KMS-11 (cell line): ENCODE measurements around the gene ELMOD1.
"Not testable (repeated sequence)": the region's sequence is repeated elsewhere in the genome, so short reads cannot be mapped to it uniquely, and the experiment has no call there.

Source experiments
- H2AFZ ChIP-seq: fragments of 200-600 bp; sonication (generic); 2 replicates; pipeline ENCODE4 v1.6.1; 2016; ENCODE audit warnings: antibody characterized with exemption, mixed run types, low read depth
- H3K27ac ChIP-seq: fragments of 200-600 bp; sonication (generic); 2 replicates; pipeline ENCODE4 v1.6.1; 2016; ENCODE audit warnings: mild to moderate bottlenecking, mixed run types
- H3K27me3 ChIP-seq: fragments of 200-600 bp; sonication (generic); 2 replicates; pipeline ENCODE4 v1.6.1; 2017; ENCODE audit warnings: mild to moderate bottlenecking, low read depth, mixed run types, moderate library complexity; ENCODE audit not compliant: insufficient read depth
- H3K36me3 ChIP-seq: fragments of 200-600 bp; sonication (generic); 2 replicates; pipeline ENCODE4 v1.6.1; 2017; ENCODE audit warnings: mild to moderate bottlenecking, mixed run types; ENCODE audit not compliant: insufficient read depth
- H3K4me1 ChIP-seq: fragments of 200-600 bp; sonication (generic); 2 replicates; pipeline ENCODE4 v1.6.1; 2016; ENCODE audit warnings: mild to moderate bottlenecking, low read depth, mixed run types; ENCODE audit not compliant: poor library complexity, severe bottlenecking
- H3K4me2 ChIP-seq: fragments of 200-600 bp; sonication (generic); 2 replicates; pipeline ENCODE4 v1.7.0; 2016; ENCODE audit warnings: mild to moderate bottlenecking, mixed run types
- H3K4me3 ChIP-seq: fragments of 200-600 bp; sonication (generic); IDR thresholded peaks from 2 replicates; pipeline ENCODE4 v1.6.1; 2017; ENCODE audit warnings: low read depth, low read length, mixed read lengths; ENCODE audit not compliant: insufficient read depth
- H3K79me2 ChIP-seq: fragments of 200-600 bp; sonication (generic); 2 replicates; pipeline ENCODE4 v1.6.1; 2016; ENCODE audit warnings: low read depth, mixed run types; ENCODE audit not compliant: insufficient read depth
- H3K9ac ChIP-seq: fragments of 200-600 bp; sonication (generic); 2 replicates; pipeline ENCODE4 v1.6.1; 2016; ENCODE audit warnings: mild to moderate bottlenecking, mixed run types
- H4K20me1 ChIP-seq: fragments of 200-600 bp; sonication (generic); 2 replicates; pipeline ENCODE4 v1.6.1; 2016; ENCODE audit warnings: mild to moderate bottlenecking, mixed run types; ENCODE audit not compliant: insufficient read depth
- TF ChIP-seq, protein P1 (sequence below): fragments of 200-600 bp; sonication (generic); conservative IDR thresholded peaks from 2 replicates; pipeline ENCODE4 v1.6.1; 2017; ENCODE audit warnings: low read depth, mild to moderate bottlenecking, antibody characterized with exemption, low read length, moderate library complexity, mixed read lengths

ELMOD1 gene

DNA sequence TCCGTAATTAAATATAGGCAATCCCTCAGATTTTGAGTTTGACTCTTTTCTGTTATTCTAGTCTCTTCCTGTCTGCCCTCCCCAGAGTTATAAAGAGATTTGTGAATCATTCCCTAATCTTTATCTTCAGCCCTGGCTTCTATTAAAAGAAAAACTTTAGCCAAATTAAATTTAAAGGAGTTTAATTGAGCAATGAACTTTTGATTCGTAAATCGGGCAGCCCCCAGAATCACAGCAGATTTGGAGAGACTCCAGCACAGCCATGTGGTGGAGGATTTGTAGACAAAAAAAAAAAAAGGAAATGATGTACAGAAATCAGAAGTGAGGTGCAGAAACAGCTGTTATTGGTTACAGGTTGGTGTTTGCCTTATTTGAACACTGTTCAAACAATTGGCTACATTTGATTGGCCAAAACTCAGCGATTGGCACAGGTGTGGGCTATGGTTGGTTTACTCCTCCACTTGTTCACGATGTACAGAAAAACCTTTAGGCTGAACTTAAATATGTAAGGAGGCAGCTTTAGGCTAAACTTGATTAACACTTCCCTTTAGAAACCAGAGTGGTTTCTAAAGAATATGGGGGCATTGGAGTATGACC is 23.1 kb upstream of the ELMOD1 start:
- no peaks in the 10 kb centered on the region for H4K20me1 ChIP-seq
- no peaks in the 10 kb centered on the region; the same call in 1 of the 2 replicates for H3K79me2 ChIP-seq
- H3K4me2 ChIP-seq = no peak overlapping the region
- H3K9ac ChIP-seq = no peak overlapping the region
- no peaks in the 10 kb centered on the region for H3K36me3 ChIP-seq
- no peak overlapping the region for H3K27ac ChIP-seq
- no peak overlapping the region for H2AFZ ChIP-seq
- H3K4me3 ChIP-seq = no peak overlapping the region
- TF ChIP-seq, protein P1, sequence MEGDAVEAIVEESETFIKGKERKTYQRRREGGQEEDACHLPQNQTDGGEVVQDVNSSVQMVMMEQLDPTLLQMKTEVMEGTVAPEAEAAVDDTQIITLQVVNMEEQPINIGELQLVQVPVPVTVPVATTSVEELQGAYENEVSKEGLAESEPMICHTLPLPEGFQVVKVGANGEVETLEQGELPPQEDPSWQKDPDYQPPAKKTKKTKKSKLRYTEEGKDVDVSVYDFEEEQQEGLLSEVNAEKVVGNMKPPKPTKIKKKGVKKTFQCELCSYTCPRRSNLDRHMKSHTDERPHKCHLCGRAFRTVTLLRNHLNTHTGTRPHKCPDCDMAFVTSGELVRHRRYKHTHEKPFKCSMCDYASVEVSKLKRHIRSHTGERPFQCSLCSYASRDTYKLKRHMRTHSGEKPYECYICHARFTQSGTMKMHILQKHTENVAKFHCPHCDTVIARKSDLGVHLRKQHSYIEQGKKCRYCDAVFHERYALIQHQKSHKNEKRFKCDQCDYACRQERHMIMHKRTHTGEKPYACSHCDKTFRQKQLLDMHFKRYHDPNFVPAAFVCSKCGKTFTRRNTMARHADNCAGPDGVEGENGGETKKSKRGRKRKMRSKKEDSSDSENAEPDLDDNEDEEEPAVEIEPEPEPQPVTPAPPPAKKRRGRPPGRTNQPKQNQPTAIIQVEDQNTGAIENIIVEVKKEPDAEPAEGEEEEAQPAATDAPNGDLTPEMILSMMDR = no peak
- H3K4me1 ChIP-seq = peaks cover 16% of the 10 kb centered on the region
- H3K27me3 ChIP-seq = no peaks in the 10 kb centered on the region

DNA sequence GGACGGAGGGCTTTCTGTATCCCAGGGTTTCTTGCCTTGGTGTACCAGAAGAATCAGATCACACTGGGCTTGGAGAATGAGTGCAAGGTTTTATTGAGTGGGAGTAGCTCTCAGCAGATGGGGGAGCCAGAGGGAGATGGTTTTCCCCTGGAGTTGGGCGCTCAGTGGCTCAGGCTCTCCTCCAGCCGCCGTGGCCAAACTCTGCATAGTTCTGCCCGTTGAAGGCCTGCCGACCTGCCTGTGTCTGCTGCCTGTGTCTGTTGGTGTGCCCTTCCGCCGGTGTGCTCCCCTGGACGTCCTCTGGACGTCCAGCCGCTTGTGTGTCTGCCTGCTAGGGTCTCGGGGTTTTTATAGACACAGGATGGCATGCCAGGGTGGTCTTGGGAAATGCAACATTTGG is 20.9 kb upstream of the ELMOD1 start:
- Histone ChIP-seq H3K4me1 (no peaks in the 10 kb centered on the region), H3K79me2 (no peaks in the 10 kb centered on the region; the same call in 1 of the 2 replicates), H3K27ac (no peak overlapping the region), H3K27me3 (no peaks in the 10 kb centered on the region), H3K4me2 (no peak overlapping the region), H2AFZ (no peak overlapping the region), H3K36me3 (no peaks in the 10 kb centered on the region), H4K20me1 (no peaks in the 10 kb centered on the region), H3K9ac (no peak overlapping the region), H3K4me3 (no peak overlapping the region)
- TF ChIP-seq, protein P1 = no peak

DNA sequence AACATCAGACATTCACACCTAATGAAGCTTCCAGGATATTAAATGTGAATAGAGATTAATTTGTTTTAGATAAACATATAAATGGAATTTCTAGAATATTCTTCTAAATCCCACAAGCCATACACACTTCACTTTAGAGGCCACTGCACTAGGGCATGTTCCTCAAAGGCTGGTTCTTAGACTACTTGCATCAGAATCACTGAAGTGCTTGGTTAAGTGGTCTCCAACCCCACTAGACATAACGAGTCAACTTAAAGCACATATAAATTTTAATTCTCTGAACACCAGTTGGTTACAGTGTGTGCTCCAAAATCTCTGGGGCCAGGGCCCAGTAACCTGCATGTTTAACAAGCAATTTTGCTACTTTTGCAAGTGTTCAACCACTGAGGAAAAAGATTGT is 17.5 kb upstream of the ELMOD1 start:
- Histone ChIP-seq H3K4me1 (peaks cover 9% of the 10 kb centered on the region), H3K27ac (no peak overlapping the region), H3K9ac (no peak overlapping the region), H4K20me1 (no peaks in the 10 kb centered on the region), H2AFZ (no peak overlapping the region), H3K4me2 (no peak overlapping the region), H3K79me2 (no peaks in the 10 kb centered on the region), H3K4me3 (no peak overlapping the region), H3K36me3 (no peaks in the 10 kb centered on the region), H3K27me3 (no peaks in the 10 kb centered on the region)
- TF ChIP-seq, protein P1 = no peak

DNA sequence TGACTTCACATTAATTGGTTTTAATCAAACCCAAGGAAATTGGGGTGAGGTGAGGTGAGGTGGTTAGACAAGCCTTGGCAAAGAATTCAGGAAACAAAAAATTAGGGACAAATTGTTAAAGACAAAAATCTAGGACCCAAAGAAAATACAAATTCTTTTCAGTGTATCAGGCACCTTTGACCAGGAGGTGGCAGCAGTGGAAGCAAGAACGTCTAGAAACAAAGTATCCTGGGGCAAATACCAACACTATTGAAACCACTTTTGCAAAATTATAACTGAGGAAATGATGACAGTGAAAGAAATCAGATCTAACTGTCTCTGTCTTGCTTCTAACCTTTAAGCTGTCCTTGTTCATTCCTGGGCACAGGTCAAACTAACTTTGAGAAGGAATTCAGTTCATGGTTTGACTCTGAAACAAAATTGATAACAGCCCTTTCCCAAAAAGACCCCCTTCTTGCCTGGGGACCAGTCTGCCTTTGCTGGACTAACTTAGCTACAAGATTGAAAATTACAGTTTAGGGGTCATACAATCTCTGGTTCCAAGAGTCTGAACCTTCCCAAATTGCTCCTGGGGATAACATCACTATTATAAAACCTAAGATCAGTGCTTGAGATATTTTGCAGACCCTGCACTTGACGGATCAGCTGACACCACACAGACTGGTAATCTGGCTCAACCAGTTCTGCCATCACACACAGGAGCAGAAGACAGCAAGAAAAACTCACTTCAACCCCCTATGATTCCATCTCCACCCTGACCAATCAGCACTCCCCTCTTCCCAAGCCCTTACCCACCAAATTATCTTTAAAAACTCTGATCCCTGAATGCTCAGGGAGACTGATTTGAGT is 14.2 kb upstream of the ELMOD1 start:
- TF ChIP-seq, protein P1 = peak; percentile 67
- not testable (repeated sequence) for H3K27me3 ChIP-seq, H3K27ac ChIP-seq, H3K36me3 ChIP-seq, H3K4me3 ChIP-seq, H3K4me2 ChIP-seq, H3K4me1 ChIP-seq, H4K20me1 ChIP-seq, H3K9ac ChIP-seq, H2AFZ ChIP-seq, H3K79me2 ChIP-seq
